GM18511 (cell line): Measurements from ENCODE around the gene GTSF1L.

Experiments
- ATAC-seq: cut with Tn5 transposase; IDR thresholded peaks from one replicate; pipeline ENCODE4 v1.9.1; 2021; ENCODE audit warnings: mild to moderate bottlenecking, moderate library complexity; ENCODE audit not compliant: unreplicated experiment

The GTSF1L gene

GRCh38 chr20:43746344-43747137 lies 19.7 kb upstream of the GTSF1L start:
- no peak for ATAC-seq

- ATAC-seq, result no peak
These were observed 18.3 kb upstream of the GTSF1L start for GRCh38 chr20:43744966-43745730.

GRCh38 chr20:43744151-43744611 lies 17.4 kb upstream of the GTSF1L start:
- ATAC-seq, result no peak

- no peak for ATAC-seq
These were observed 13.8 kb upstream of the GTSF1L start for GRCh38 chr20:43740642-43741041.

- ATAC-seq, result no peak
These were observed 12.4 kb upstream of the GTSF1L start for GRCh38 chr20:43739148-43739749.

GRCh38 chr20:43737925-43738324 lies 11.1 kb upstream of the GTSF1L start:
- ATAC-seq, result no peak

- peak; percentile 85 for ATAC-seq
These were observed 9.9 kb upstream of the GTSF1L start for GRCh38 chr20:43736588-43737158.

- no peak for ATAC-seq
These were observed 5.1 kb upstream of the GTSF1L start for GRCh38 chr20:43731927-43732326.

- ATAC-seq, result no peak
These were observed 4.7 kb upstream of the GTSF1L start for GRCh38 chr20:43731469-43731868.

GRCh38 chr20:43728686-43729255 lies 2.0 kb upstream of the GTSF1L start:
- no peak for ATAC-seq

- ATAC-seq, result no peak
These were observed 1.3 kb upstream of the GTSF1L start for GRCh38 chr20:43727980-43728590.

GRCh38 chr20:43726333-43726732 lies 469 bp downstream of the GTSF1L start:
- ATAC-seq, result no peak

GRCh38 chr20:43725666-43726065 lies 1.1 kb downstream of the GTSF1L start:
- no peak for ATAC-seq

- no peak for ATAC-seq
These were observed 2.4 kb downstream of the GTSF1L start for GRCh38 chr20:43724383-43724782.

GRCh38 chr20:43723735-43724134 lies 3.1 kb downstream of the GTSF1L start:
- no peak for ATAC-seq

- ATAC-seq, result no peak
These were observed 3.6 kb downstream of the GTSF1L start for GRCh38 chr20:43723186-43723585.

- no peak for ATAC-seq
These were observed 4.7 kb downstream of the GTSF1L start for GRCh38 chr20:43722153-43722505.

GRCh38 chr20:43721429-43722152 lies 5.2 kb downstream of the GTSF1L start:
- no peak for ATAC-seq

- ATAC-seq, result no peak
These were observed 5.7 kb downstream of the GTSF1L start for GRCh38 chr20:43721097-43721428.

GRCh38 chr20:43720007-43720406 lies 6.8 kb downstream of the GTSF1L start:
- no peak for ATAC-seq
